OCI-LY7 (cell line): ENCODE data around the gene CAV1.

ENCODE experiments used
- CTCF ChIP-seq: fragments of 200-600 bp; sonication (generic); conservative IDR thresholded peaks from 2 replicates; pipeline ENCODE4 v1.5.1; 2014; ENCODE audit warnings: mild to moderate bottlenecking, antibody characterized with exemption, low read length, moderate library complexity, mixed read lengths
- EZH2phosphoT487 ChIP-seq: fragments of 200-600 bp; sonication (generic); IDR thresholded peaks from 2 replicates; pipeline ENCODE4 v1.6.1; 2018; ENCODE audit warnings: low read depth, borderline replicate concordance, mild to moderate bottlenecking, mixed run types, antibody characterized with exemption, low read length, moderate library complexity, mixed read lengths

DNA sequence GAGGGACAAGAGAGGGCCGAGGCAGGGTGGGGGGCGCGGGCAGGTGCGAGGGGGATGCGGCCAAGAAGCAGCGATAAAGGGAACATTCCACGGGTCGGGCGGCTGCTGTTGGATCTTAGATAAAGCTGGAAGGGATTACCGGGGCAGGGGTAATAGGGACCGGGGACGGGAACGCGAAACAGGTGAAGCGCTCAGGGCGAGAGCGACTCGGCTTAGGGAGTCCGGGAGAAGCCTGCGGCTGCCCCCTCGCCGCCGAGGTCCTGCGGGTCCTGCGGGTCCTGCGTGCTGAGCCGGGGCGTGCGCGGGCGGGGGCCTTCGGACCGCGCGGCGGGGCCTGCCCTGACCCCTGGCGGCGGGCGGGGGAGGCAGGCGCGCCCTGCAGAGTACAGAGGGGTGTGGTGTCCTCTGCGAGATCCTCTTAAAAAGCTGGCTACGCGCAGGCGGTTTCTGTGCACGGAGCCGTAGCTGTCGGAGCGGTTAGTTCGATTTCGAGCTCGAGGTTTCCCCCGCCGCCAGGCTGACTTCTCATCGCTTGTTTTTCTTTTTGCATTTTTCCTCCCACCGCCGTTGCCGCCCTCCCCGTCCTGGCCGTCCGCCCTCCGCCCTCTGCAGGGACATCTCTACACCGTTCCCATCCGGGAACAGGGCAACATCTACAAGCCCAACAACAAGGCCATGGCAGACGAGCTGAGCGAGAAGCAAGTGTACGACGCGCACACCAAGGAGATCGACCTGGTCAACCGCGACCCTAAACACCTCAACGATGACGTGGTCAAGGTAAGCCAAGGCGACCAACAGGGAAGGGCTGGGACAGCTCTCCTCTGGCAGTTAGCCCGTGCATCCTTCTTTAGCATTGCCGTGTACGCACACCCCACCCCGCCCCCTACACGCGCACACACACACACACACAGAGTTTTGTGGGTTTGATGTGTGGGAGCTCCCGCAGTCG is 1.4 kb downstream of the CAV1 start:
- peak; percentile 70 for TF ChIP-seq CTCF
- TF ChIP-seq EZH2phosphoT487: 0 out of 2 replicates have a peak, but pooled peaks have one; percentile 51
